ENCODE results near the gene CTAGE1.
A peak's percentile ranks its signal among the peaks of the same experiment; 100 is the strongest.

CTAGE1 gene

DNA sequence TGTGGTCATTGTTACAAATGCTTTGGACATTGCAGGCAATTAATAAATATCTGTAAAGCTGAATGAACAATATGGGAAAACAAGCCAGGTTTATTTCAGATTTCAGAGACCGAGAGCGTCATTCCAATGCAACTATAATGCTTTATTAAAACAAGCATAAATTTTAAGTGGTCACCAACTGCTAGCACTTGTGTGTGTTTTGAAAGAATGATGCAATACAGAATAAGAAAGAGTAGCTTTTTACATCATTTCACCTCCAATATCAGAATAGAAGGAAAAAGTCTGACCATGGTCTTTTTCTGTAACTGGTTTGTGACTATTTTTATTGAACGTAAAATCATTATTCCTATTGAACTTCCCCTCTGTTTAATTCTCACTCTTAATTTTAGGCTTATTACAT, 7.6 kb downstream of the CTAGE1 start:
- TF ChIP-seq, protein P1, sequence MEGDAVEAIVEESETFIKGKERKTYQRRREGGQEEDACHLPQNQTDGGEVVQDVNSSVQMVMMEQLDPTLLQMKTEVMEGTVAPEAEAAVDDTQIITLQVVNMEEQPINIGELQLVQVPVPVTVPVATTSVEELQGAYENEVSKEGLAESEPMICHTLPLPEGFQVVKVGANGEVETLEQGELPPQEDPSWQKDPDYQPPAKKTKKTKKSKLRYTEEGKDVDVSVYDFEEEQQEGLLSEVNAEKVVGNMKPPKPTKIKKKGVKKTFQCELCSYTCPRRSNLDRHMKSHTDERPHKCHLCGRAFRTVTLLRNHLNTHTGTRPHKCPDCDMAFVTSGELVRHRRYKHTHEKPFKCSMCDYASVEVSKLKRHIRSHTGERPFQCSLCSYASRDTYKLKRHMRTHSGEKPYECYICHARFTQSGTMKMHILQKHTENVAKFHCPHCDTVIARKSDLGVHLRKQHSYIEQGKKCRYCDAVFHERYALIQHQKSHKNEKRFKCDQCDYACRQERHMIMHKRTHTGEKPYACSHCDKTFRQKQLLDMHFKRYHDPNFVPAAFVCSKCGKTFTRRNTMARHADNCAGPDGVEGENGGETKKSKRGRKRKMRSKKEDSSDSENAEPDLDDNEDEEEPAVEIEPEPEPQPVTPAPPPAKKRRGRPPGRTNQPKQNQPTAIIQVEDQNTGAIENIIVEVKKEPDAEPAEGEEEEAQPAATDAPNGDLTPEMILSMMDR (IDR thresholded peaks at IDR 0.05; ENCODE audit: low read length, missing control alignments), result no peak
- no peak for DNase-seq (ENCODE audit: low read depth)
- no peak overlapping the region for H3K4me3 ChIP-seq (replicated peaks; ENCODE audit: low read depth, low read length)

DNA sequence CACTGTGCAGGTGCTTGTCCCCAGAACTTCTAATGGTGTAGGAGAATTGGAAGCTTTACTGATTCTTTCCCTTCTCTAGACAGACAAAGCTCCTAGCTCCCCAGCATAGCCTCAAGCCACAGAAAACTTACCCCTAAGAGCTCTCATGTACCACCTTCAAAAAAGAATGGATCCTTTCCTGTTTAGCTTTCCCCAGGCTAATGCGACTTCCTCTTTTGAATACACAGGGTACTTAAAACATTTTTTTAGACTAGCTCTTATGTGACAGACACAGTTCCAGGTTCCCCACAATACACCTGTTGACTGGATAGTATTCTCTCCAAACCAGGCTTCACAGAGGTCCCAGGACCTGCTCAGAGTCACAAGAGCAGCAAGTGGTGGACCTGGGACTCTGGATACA, 8.3 kb downstream of the CTAGE1 start:
- no peak for DNase-seq (ENCODE audit: low read depth)
- no peak overlapping the region for H3K4me3 ChIP-seq (replicated peaks; ENCODE audit: low read depth, low read length)
- TF ChIP-seq, protein P1 (IDR thresholded peaks at IDR 0.05; ENCODE audit: low read length, missing control alignments), result no peak

DNA sequence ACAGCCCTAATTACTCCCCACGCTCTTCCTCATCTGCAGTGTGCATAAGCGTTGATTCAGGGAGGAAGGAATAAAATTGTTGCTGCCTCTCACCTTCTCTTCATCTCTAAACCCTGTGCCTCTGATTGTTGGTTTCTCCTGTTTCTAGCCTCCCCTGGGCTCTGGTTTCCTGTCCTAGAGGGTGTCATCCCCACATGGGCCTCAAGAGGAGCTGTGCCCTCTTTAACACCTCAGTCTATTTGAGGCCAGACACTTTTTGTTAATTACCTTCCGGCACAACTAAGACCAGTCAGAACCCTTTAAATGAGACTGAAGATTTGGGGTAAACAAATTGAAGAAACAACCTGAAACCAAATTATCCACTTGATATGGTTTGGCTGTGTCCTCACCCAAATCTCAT, 9.7 kb downstream of the CTAGE1 start:
- H3K4me3 ChIP-seq (replicated peaks; ENCODE audit: low read depth, low read length), result no peak overlapping the region
- no peak for DNase-seq (ENCODE audit: low read depth)
- TF ChIP-seq, protein P1 (IDR thresholded peaks at IDR 0.05; ENCODE audit: low read length, missing control alignments), result peak; percentile 14

DNA sequence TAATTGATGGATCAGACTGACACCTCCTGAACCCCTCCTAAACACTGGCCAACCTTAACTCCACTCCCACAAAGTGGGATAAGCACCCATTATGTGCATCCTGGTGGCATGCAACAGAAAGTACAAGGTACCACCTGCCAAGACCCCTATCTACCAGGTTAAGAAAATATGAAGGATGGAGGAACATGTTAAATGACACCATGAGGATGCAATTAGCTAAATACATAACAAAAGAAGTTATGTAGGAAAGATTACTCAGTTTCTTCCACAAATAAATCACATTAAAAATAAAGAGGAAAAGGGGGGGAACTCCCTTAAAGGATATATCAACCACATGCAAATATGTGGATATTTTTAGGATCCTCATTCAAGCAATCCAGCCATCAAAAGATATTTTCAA, 12.6 kb downstream of the CTAGE1 start:
- no peak for DNase-seq (ENCODE audit: low read depth)
- no peak overlapping the region for H3K4me3 ChIP-seq (replicated peaks; ENCODE audit: low read depth, low read length)
- TF ChIP-seq, protein P1 (IDR thresholded peaks at IDR 0.05; ENCODE audit: low read length, missing control alignments), result no peak

DNA sequence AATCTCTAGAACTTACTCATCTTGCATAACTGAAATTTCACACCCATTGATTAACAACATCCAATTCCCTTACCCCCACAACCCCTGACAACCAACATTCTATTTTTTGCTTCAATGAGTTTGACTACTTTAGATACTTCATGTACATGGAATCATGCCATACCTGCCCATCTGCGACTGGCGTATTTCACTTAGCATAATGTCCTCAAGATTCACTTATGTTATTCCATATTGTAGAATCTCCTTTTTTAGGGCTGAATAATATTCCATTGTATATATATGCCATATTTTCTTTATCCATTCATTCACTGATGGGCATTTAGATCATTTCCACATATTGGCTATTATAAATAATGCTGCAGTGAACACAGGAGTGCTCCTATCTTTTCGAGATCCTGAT, 13.8 kb downstream of the CTAGE1 start:
- TF ChIP-seq, protein P1 (IDR thresholded peaks at IDR 0.05; ENCODE audit: low read length, missing control alignments), result no peak
- DNase-seq (ENCODE audit: low read depth), result no peak
- no peak overlapping the region for H3K4me3 ChIP-seq (replicated peaks; ENCODE audit: low read depth, low read length)

DNA sequence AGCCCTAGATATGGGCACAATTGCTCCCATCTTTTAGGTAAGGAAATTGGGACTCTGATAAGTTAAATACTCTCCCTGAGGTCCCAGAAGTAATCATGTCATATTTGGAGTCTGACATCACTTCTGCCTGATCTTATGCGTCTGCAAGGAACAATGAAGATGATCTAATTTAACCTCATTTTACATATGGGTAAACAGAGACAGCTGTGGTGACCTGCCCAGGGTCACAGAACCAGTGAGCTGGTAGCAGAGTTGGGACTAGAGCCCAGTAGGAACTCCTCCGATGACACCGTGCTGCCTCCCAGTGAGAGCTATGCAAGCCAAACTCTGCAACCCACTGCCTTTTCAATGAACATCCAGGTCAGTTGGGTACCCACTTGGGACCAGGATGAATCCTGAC, 17.8 kb downstream of the CTAGE1 start:
- H3K4me3 ChIP-seq (replicated peaks; ENCODE audit: low read depth, low read length), result no peak overlapping the region
- DNase-seq (ENCODE audit: low read depth), result peak; percentile 19
- TF ChIP-seq, protein P1 (IDR thresholded peaks at IDR 0.05; ENCODE audit: low read length, missing control alignments), result no peak

DNA sequence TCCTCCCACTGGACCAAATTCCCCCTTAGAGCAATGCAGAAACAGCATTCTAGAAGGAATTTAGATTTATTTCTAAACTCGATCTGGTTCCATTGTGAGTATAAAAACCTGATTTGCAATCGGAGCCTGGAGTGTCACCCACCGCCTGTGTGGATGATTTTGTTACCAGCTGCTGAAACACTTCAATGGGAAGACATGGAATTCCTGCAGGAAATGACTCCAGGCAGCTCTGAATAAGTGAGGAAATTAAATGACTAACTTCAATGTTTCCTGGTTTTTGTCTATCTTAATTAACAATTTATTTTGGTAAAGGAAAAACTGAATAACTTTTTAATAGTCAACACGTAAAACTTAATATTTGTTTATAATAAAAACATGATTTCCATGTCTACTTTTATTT, 19.3 kb downstream of the CTAGE1 start:
- TF ChIP-seq, protein P1 (IDR thresholded peaks at IDR 0.05; ENCODE audit: low read length, missing control alignments), result no peak
- peak; percentile 26 for DNase-seq (ENCODE audit: low read depth)
- no peak overlapping the region for H3K4me3 ChIP-seq (replicated peaks; ENCODE audit: low read depth, low read length)
